HG02763 (cell line): Measurements from ENCODE around the gene DEDD2.
A peak's percentile ranks its signal among the peaks of the same experiment; 100 is the strongest.

Experiments
- ATAC-seq: cut with Tn5 transposase; IDR thresholded peaks from one replicate; pipeline ENCODE4 v1.9.1; 2021; ENCODE audit warnings: mild to moderate bottlenecking, moderate library complexity; ENCODE audit not compliant: unreplicated experiment

The DEDD2 gene

DNA sequence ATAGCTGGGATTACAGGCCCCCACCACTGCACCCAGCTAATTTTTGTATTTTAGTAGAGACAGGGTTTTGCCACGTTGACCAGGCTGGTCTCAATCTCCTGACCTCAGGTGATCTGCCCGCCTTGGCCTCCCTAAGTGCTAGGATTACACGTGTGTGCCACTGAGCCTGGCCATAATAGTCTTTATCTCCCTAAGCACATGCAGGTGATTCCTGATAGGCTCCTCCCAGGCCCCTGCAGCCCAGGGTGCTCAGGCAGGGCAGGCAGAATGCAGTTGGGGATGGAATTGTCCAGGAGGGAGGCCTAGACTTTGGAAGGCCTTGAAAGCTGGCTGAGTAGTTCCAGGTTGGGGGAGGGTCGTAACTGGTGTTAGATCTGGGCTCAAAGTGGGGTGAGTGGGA lies 11.2 kb upstream of the DEDD2 start:
- no peak for ATAC-seq

DNA sequence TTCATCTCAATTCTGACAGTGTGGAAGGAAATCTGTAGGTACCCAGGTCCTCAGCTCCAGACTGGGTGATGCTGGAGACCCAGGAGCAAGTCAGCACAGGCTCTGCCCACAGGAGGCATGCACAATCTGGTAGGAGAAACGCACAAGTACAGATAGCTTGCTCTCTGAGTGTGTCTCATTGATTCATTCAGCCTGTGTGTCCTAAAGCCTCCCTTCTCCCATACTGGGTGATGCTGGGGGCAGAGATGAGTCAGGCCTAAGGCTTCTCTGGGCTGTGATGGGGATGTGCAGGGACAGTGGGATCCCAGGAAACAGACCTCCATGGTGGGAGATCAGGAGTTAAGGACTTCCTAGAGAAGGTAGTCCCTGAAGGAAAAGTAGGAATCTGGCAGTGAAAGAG lies 9.4 kb upstream of the DEDD2 start:
- no peak for ATAC-seq

DNA sequence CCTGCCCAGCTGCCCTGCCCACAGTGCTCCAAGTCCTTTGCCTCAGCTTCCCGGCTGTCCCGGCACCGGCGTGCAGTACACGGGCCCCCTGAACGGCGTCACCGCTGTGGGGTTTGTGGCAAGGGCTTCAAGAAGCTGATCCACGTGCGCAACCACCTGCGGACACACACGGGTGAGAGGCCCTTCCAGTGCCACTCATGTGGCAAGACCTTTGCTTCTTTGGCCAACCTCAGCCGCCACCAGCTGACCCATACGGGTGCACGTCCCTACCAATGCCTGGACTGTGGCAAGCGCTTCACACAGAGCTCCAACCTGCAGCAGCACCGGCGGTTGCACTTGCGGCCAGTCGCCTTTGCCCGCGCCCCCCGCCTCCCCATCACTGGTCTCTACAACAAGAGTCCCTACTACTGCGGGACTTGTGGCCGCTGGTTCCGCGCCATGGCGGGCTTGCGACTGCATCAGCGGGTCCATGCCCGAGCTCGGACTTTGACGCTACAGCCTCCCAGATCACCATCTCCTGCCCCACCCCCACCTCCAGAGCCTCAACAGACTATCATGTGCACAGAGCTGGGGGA lies 8.3 kb upstream of the DEDD2 start:
- ATAC-seq: no peak

DNA sequence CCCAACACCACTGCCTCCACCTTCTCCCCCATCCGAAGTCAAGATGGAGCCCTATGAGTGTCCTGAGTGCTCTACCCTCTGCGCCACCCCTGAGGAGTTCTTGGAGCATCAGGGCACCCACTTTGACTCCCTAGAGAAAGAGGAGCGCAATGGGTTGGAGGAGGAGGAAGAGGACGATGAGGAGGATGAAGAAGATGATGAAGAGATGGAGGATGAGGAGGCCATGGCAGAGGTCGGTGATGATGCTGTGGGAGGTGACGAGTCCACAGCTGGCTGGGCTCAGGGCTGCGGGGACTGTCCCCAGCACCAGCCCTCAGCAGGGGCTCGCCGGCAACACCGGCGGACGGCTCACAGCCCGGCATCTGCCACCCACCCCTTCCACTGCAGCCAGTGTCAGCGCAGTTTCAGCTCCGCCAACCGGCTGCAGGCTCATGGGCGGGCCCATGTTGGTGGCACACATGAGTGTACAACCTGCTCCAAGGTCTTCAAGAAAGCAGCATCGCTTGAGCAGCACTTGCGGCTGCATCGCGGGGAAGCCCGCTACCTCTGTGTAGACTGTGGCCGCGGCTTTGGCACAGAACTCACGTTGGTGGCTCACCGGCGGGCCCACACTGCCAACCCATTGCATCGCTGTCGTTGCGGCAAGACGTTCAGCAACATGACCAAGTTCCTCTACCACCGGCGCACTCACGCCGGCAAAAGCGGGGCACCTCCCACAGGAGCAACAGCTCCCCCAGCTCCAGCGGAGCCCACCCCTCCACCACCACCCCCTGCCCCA lies 7.7 kb upstream of the DEDD2 start:
- no peak for ATAC-seq

DNA sequence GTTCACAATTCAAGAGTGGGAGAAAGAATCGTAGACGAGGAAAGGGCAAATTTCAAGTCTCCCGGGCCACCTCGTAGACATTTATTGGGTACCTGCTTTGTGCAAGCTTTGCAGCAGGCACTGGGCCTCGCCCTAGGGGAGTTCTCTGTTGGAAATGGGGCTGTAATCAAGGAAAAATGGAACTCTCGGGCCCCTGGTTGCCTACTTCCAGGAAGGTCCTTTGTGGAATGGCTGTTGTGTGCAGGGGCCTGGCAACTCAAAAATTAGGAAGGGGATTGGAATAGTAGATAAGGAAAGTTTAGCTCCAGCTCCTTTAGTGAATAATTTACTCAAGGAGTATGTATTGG lies 3.2 kb upstream of the DEDD2 start:
- ATAC-seq: no peak

DNA sequence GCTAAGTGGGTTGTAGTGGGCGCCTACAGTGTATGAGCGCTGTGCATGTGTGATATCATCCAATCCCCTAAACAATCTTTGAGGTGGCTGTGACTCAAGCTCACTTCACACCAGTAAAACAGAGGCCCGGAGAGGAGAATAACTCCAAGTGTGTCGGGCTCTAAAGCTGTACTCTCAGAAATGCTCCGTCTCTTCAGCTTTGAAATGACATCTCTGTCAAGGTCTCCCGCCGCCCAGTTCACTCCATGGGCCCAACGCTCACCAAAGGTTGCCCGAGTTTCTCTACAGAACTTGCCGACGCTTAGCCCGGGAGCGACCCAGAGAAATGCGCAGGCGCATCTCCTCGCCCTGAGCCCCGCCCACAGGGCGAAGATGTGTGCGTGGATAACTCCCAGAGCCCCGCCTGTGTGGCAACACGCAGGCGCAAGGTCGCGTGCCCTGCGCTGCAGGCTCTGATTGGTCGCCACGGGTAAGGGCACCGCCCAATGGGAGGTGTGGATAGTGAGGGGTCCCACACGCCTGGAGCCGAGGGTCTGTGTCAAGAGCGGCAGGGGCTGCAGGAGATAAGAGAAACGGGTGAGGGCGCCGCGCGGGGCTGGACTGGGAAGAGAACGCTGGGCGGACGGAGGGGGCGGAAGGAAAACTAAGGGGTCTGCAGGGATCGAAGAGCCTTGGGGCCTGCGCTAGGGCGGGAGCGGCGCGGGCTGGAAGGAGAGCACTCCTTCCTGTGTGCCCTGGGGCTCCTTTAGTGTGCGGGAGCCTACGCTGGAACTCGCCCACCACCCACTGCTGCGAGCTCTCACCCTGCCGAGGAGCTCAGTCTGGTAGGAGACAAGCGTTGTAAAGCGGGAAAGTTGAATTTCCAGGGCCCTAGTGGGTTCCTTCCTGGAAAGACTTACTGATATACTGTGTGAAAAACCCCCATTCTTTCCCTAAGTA lies 2.6 kb upstream of the DEDD2 start, which contains the start of gene ZNF526:
Gene ZNF526, plus strand, starts transcription at position 501 of the 939 bp plus-strand sequence. CDS start 4,092 bp downstream, outside the sequence.
- ATAC-seq: peak; percentile 71

DNA sequence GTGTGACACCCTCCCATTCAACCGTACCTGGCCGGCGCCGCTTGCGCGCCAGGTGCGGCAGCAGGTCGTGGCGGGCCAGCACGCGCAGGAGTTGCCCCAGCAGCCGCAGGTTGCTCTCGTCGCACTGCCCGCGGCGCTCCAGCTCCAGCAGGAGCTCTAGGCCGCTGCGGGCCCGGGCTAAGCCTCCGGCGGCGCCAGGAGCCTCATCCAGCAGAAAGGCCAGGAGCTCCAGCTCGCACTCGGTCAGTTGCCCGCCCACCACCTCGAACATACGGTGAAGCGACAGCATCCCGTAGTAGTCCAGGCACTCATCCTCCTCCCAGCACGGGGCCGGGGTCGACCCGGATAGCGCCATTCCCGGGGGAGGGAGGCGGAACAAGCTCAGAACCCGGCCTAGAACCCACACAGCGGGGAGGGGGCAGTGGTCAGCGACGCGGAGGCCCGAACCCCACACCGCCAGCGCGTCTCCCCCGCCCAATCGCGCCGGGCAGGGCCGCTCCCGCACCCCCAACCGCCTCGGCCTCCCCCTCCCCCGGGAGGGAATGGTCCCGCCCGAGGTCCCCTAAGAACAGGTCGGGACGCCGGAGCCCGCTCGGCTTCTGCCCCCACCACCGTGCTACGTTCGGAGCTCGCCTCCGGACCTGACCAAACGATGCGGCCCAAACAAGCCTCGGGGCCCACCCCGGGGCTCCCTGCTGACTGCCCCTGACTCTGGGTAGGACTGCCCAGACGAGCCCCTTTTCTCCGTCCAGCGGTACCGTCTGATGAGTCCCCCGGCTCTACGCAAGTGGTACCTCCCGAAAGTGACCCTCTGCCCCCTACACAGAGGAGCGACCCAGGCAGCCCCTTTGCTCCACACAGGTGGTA lies 591 bp downstream of the DEDD2 start:
- ATAC-seq: no peak

DNA sequence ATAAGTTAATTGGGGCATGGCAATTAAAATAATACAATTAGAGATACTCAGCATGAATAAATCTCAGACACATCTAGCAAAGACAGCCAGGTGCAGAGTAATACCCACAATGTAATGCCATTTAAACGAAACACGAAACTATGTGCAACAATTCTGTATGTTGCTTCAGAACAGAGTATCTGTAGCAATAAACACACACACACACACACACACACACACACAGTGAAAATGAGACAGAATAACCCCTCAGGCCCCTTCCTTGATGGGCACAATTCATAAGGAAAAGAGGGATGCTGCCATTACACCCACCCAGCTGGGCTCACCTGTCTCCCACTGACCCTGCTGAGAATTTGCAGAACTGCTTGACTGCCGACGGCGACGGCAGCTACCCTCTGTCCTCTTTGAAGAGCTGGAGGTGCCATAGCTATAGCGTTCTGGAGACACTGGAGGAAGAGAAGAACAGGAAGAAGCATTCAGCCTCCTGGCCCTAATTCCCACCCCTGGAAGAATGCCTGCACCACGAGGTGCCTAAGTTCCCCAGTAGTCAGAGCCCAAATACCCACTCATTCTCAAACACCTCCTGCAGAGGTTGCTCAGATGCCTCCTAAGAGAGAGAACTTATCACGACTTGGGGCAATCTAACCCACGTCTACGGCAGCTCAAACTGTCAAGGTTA lies 2.5 kb downstream of the DEDD2 start:
- no peak for ATAC-seq

DNA sequence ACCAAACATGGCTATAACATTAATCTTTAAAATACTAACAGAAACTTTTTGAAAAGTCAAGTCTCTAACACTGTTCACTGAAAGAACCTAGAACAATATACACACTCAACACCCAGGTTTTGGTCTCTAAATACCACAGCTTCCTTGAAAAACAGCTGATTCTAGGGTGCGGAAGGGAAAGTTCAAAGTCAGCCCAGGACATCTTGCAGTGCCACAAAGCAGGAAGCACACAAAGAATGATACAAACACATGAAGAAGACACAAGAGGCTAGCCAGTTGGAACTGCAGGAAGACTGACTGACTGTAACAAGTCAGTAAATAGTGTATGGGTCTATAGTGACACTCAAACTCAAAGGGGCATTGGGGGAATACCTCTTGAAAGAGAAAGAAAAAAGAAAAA lies 4.6 kb downstream of the DEDD2 start:
- no peak for ATAC-seq

DNA sequence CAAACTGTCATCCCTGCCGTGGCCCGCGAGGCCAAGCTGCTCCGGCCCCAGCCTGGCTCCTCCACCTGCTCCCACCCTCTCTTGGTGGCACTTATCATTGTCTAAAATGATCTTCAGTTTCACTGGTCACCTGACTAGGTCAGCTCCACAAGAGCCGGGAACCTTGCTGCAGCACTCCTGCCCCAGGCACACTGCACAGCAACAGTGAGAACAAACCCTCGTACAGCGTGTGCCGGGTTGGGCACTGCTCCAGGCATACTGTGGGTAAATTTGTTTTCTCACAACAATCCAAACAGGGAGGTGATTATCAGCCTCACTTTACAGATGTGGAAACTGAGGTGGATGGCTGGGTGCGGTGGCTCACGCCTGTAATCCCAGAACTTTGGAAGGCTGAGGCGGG lies 8.9 kb downstream of the DEDD2 start:
- no peak for ATAC-seq

DNA sequence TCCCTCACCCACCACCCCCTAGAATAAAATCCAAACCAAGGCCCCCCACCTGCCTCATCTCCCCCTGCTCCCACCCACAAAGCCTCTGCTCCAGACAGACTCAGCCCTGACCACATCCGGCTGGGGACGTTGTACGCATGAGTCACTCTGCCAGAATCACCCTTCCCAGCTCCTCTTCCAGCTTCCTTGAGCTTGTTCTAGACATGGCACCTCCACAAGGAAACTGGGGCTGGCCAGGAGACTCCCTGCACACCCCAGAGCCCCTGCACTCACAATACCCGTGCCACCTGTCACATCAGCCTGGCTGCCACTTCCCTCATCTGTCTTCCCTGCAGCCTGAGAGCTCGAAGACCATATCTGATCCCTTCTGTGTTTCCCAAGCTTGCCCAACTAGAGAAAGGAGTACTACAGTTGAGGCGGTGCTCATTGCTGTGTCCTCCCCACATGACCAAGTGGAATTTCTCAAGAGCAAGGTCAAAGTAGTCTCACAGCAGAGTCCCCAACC lies 9.7 kb downstream of the DEDD2 start:
- ATAC-seq: no peak

DNA sequence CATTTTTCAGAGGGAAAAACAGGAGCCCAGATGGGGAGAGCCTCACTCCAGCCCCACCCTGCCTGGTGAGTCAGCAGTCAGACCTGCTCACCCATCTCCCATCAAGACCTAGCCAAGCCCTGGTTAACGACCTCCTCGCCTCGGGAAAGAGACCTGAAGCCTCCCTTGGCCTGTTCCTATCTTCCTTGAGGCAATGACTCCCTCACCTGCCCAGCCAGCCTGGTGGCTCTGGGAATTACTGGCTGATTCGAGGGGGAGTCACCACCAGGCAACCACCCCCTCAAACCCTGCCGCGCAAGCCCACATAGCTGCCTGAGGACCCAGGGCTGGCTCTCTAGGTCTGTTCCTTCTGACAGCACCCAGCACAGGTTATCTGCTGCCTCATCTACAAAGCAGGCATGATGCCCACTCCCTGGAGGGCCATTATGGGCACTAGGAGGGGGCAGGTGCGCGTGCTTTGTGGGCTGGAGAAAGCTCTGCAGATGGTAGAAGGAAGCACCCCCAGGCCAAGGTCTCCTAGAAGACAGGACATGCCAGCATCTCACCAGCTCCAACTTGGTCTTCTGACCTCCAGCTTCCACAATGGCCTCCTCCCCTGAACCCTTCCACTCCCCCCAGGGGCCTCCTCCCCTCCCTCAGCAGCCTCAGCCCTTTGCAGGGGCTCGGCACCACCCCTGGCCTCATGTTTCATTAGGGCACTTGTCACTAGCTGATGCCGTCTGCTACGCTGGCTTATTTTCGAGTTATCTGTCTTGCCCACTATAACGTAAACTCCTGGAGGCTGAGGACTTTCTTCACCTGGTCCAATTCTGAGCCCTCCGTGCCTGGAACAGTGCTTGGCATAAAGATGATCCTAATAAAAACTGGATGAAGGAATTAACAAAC lies 10.4 kb downstream of the DEDD2 start:
- no peak for ATAC-seq

DNA sequence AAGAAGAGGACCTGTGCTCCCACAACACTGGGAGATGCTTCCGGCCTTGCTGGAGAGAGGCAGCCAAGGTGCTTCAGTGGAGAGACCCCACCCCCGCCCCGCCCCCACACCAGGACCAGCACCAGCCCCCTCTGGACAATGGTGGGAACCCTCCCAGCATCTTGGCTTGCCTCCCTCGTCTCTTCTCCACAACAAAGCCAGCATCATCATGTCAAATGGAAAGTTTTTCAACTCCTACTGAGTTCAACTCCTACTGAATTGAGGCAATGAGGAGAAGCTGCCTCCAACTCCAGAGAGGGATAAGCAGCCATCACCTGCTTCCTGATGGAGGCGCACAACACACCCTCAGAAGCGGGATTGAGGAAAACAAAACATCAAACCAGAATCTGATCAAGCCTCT lies 12.8 kb downstream of the DEDD2 start:
- ATAC-seq: no peak

DNA sequence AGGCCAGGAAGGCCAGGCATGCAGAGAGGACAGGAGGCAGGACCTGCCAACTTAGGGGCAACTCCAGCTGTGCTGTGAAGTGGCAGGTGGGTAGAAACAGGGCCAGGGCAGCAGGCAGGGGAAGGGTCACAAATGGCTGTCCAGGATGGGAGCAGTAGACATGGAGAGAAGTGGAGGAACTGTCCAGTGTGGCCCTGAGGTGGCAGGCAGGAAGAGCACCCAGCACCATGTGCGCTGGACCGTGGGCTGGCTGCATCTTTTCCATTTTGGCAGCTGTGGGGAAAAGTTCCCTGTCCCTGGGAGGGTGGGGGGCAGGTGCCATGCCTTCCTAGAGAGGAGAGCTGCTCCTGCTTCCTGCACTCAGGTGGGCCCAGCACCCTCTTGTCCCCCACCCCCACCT lies 13.8 kb downstream of the DEDD2 start:
- no peak for ATAC-seq

DNA sequence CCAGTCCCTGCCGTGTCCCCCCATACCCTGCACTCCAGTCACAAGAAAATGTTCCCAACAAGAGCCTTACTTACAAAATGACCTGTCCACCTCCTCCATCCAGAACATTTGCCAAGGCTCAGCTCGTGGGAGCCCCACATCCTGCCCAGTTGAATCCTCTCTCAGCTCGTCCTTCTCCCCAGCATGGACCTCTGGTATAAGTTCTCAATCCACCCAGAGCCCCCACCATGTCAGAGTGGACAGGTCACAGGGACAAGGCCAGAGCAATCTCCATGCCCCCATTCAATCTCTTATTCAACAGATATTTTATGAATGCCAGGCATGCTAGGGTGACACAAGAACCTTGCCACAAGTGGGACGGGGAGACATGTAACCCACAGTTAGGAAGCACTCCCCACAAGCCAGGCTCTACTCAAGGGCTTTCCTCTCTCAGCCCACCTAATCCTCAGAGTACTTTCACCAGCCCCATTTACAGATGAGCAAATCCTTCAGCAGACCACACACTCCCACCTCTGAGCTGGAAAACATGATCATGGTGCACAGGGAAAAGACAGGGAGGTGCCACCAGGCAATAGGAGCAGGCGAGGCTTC lies 15.1 kb downstream of the DEDD2 start:
- no peak for ATAC-seq

DNA sequence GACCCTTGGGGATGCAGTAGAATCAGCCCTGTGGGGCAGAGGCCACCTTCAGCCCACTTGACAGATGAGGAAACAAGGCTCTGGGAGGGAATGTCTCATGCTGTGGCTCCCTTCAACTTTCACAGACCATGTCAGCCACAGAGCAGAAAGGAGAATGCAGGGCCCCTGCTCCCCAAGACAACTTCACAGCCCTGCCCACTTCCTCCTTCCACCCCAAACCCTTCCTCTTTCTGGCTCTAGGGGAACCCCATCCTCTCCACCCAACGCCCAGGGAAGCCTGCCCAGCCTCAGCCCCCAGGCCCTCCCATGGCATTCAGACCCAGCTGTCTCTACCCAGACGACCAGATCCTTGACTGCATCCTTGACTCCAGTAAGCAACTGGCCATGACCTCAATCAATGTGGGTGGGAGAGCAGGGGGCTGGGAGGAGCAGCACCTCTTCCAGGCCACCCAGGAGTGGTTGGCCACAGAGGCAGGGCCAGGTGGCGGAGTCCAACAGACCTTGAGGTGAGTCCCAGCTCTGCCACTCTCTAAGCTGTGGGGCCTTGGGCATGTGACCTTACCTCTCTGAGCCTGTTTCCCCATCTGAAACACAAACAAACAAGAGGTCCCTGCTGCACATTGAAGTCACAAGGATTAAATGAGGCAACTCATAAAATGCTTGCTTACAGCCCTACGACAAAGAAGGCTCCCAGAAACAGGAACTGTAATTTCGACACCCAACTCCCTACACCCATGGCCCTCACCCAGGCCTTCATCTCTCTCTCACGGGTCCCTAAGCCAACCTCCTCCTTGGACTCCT lies 15.8 kb downstream of the DEDD2 start:
- ATAC-seq: no peak

DNA sequence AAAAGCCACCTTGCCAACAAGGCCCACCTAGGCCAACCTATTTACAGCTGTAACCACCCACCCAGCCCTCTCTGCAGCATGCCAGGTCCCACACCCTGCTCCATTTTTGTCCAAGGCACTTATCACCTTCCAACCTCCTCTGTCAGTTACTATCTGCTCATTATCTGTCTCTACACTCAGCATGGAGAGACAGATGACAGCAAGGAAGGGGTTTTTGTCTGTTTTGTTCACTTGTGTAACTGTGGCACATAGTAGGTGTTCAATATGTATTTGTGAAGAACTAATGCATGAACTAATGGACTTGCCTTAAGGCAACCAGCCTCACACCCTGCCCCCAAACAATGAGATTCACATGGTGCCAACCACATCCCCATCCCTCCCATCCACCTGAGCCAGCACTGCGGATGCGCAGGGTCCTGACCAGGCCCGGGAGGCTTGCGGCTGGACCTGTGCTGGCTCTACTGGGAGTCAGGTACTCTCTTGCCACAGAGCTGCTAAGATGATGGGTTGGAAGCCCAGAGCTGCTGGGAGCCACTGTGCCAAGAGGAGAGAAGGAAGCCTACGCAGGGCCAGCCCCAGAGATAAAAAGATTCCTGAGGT lies 17.3 kb downstream of the DEDD2 start:
- ATAC-seq: no peak
